Immature natural killer cell (primary cell): ENCODE measurements around the gene BCL2. TPM values are rescaled to one million over a fixed set of nuclear protein-coding genes. Genes with fewer than 3 reads are reported as not detected.
A peak's percentile ranks its signal among the peaks of the same experiment; 100 is the strongest.
"Not testable (repeated sequence)": the region's sequence is repeated elsewhere in the genome, so short reads cannot be mapped to it uniquely, and the experiment has no call there.

Experiments
- DNase-seq, 3 donors: peaks; one replicate each; pipeline ENCODE4 v3.0.0; 2022; ENCODE audit warnings: mixed read lengths in 1 of 3
- H3K27ac Mint-ChIP-seq, 6 donors: one replicate each; pipeline ENCODE4 v1.8.0; 2020; ENCODE audit warnings: mixed read lengths in 6 of 6, mild to moderate bottlenecking in 5 of 6, inconsistent platforms in 4 of 6, moderate library complexity in 3 of 6
- H3K27me3 Mint-ChIP-seq, 3 donors: one replicate each; pipeline ENCODE4 v1.8.0; 2020 to 2021; ENCODE audit warnings: low read depth in 3 of 3, mild to moderate bottlenecking in 3 of 3, mixed read lengths in 3 of 3, moderate library complexity in 3 of 3, inconsistent platforms in 1 of 3
- H3K36me3 Mint-ChIP-seq, 3 donors: one replicate each; pipeline ENCODE4 v1.8.0; 2020; ENCODE audit warnings: mixed read lengths in 3 of 3, inconsistent platforms in 2 of 3, mild to moderate bottlenecking in 2 of 3
- H3K4me1 Mint-ChIP-seq, 2 donors: one replicate each; pipeline ENCODE4 v1.8.0; 2020; ENCODE audit warnings: inconsistent platforms in 2 of 2, mild to moderate bottlenecking in 2 of 2, mixed read lengths in 2 of 2, moderate library complexity in 1 of 2
- H3K4me3 Mint-ChIP-seq, 5 donors: one replicate each; pipeline ENCODE4 v1.8.0; 2020; ENCODE audit warnings: mild to moderate bottlenecking in 5 of 5, mixed read lengths in 5 of 5, inconsistent platforms in 3 of 5, moderate library complexity in 3 of 5
- H3K9me3 Mint-ChIP-seq, 6 donors: one replicate each; pipeline ENCODE4 v1.8.0; 2020; ENCODE audit warnings: mild to moderate bottlenecking in 6 of 6, mixed read lengths in 6 of 6, inconsistent platforms in 4 of 6, moderate library complexity in 3 of 6
- polyA plus RNA-seq, 3 donors: library from polyadenylated mRNA; unstranded; fragments of 300-500 nt; fragmentation: Illumina TruSeq; gene quantifications; one replicate each; pipeline ENCODE4 v1.2.3, GENCODE V29; 2021

Gene BCL2
- polyA plus RNA-seq, 3 donors from 2014 or later = 5.1 to 8.0 (median 5.7) TPM

GRCh38 chr18:63208676-63209075, 110.9 kb downstream of the BCL2 start:
- no peak overlapping the region for H3K4me3 Mint-ChIP-seq
- peaks cover 0 to 7% (median 0%) of the 10 kb centered on the region in 3 donors for H3K36me3 Mint-ChIP-seq
- no peaks in the 10 kb centered on the region for H3K9me3 Mint-ChIP-seq
- H3K27me3 Mint-ChIP-seq = peaks cover 0 to 3% (median 0%) of the 10 kb centered on the region in 3 donors
- H3K4me1 Mint-ChIP-seq = peaks cover 93 to 95% of the 10 kb centered on the region in 2 donors
- peak overlapping the region in 3 of 6 donors; percentile 32 to 74 (median 62) for H3K27ac Mint-ChIP-seq
- no peak for DNase-seq

GRCh38 chr18:63207835-63208234, 111.7 kb downstream of the BCL2 start:
- Mint-ChIP-seq H3K9me3 (no peaks in the 10 kb centered on the region), H3K36me3 (peaks cover 0 to 7% (median 0%) of the 10 kb centered on the region in 3 donors), H3K4me3 (peak overlapping the region in 1 of 5 donors; percentile 76), H3K27ac (peak overlapping the region in 3 of 6 donors; percentile 5 to 45 (median 42)), H3K27me3 (peaks cover 0 to 3% (median 0%) of the 10 kb centered on the region in 3 donors), H3K4me1 (peaks cover 92 to 93% of the 10 kb centered on the region in 2 donors)
- no peak for DNase-seq

GRCh38 chr18:63207143-63207790, 112.3 kb downstream of the BCL2 start:
- Mint-ChIP-seq H3K9me3 (no peaks in the 10 kb centered on the region), H3K4me3 (peak overlapping the region; percentile 5 to 84 (median 73)), H3K27ac (peak overlapping the region; percentile 36 to 91 (median 70)), H3K27me3 (peaks cover 0 to 2% (median 0%) of the 10 kb centered on the region in 3 donors), H3K36me3 (peaks cover 0 to 7% (median 0%) of the 10 kb centered on the region in 3 donors), H3K4me1 (peaks cover 92 to 93% of the 10 kb centered on the region in 2 donors)
- no peak for DNase-seq

- H3K27ac Mint-ChIP-seq = peak overlapping the region; percentile 65 to 91 (median 84)
- no peaks in the 10 kb centered on the region for H3K27me3 Mint-ChIP-seq
- H3K4me1 Mint-ChIP-seq = peaks cover 87% of the 10 kb centered on the region in 2 donors
- H3K9me3 Mint-ChIP-seq = no peaks in the 10 kb centered on the region
- H3K36me3 Mint-ChIP-seq = peaks cover 0 to 7% (median 0%) of the 10 kb centered on the region in 3 donors
- DNase-seq = no peak
- H3K4me3 Mint-ChIP-seq = peak overlapping the region; percentile 61 to 84 (median 75)
Observed at GRCh38 chr18:63206433-63207142, 113.0 kb downstream of the BCL2 start.

GRCh38 chr18:63205791-63206252, 113.7 kb downstream of the BCL2 start:
- no peak for DNase-seq
- peak overlapping the region; percentile 65 to 91 (median 84) for H3K27ac Mint-ChIP-seq
- H3K4me3 Mint-ChIP-seq = peak overlapping the region; percentile 61 to 84 (median 75)

GRCh38 chr18:63203497-63203896, 116.1 kb downstream of the BCL2 start:
- H3K4me1 Mint-ChIP-seq = peaks cover 63 to 69% of the 10 kb centered on the region in 2 donors
- H3K4me3 Mint-ChIP-seq = no peak overlapping the region
- H3K9me3 Mint-ChIP-seq = no peaks in the 10 kb centered on the region
- H3K27ac Mint-ChIP-seq = peak overlapping the region in 3 of 6 donors; percentile 7 to 86 (median 7)
- peaks cover 0 to 7% (median 0%) of the 10 kb centered on the region in 3 donors for H3K36me3 Mint-ChIP-seq
- DNase-seq = no peak
- H3K27me3 Mint-ChIP-seq = no peaks in the 10 kb centered on the region

More at GRCh38 chr18:63205791-63206252, 113.7 kb downstream of the BCL2 start:
- H3K27me3 Mint-ChIP-seq = no peaks in the 10 kb centered on the region
- peaks cover 79 to 88% of the 10 kb centered on the region in 2 donors for H3K4me1 Mint-ChIP-seq
- no peaks in the 10 kb centered on the region for H3K9me3 Mint-ChIP-seq
- H3K36me3 Mint-ChIP-seq = peaks cover 0 to 7% (median 0%) of the 10 kb centered on the region in 3 donors

- H3K36me3 Mint-ChIP-seq = peaks cover 0 to 7% (median 0%) of the 10 kb centered on the region in 3 donors
- H3K27ac Mint-ChIP-seq = peak overlapping the region in 4 of 6 donors; percentile 12 to 31 (median 24)
- H3K9me3 Mint-ChIP-seq = no peaks in the 10 kb centered on the region
- H3K4me3 Mint-ChIP-seq = no peak overlapping the region
- peaks cover 56 to 63% of the 10 kb centered on the region in 2 donors for H3K4me1 Mint-ChIP-seq
- no peaks in the 10 kb centered on the region for H3K27me3 Mint-ChIP-seq
- no peak for DNase-seq
Observed at GRCh38 chr18:63202828-63203227, 116.7 kb downstream of the BCL2 start.

GRCh38 chr18:63201456-63201855, 118.1 kb downstream of the BCL2 start:
- not testable (repeated sequence) for H3K9me3 Mint-ChIP-seq, DNase-seq, H3K27ac Mint-ChIP-seq, H3K4me3 Mint-ChIP-seq, H3K27me3 Mint-ChIP-seq, H3K36me3 Mint-ChIP-seq
- peaks cover 42 to 50% of the 10 kb centered on the region in 2 donors for H3K4me1 Mint-ChIP-seq

- H3K27me3 Mint-ChIP-seq = no peaks in the 10 kb centered on the region
- H3K9me3 Mint-ChIP-seq = no peaks in the 10 kb centered on the region
- DNase-seq = peak; percentile 25 to 49 (median 42)
- H3K4me3 Mint-ChIP-seq = no peak overlapping the region
- no peak overlapping the region for H3K27ac Mint-ChIP-seq
- H3K4me1 Mint-ChIP-seq = peaks cover 26 to 38% of the 10 kb centered on the region in 2 donors
- H3K36me3 Mint-ChIP-seq = no peaks in the 10 kb centered on the region
Observed at GRCh38 chr18:63199743-63200241, 119.8 kb downstream of the BCL2 start.

GRCh38 chr18:63198868-63199742, 120.5 kb downstream of the BCL2 start:
- Mint-ChIP-seq H3K36me3 (no peaks in the 10 kb centered on the region), H3K4me1 (peaks cover 19 to 31% of the 10 kb centered on the region in 2 donors), H3K27ac (no peak overlapping the region), H3K27me3 (no peaks in the 10 kb centered on the region), H3K4me3 (no peak overlapping the region), H3K9me3 (no peaks in the 10 kb centered on the region)
- DNase-seq = no peak

GRCh38 chr18:63198098-63198760, 121.3 kb downstream of the BCL2 start:
- Mint-ChIP-seq H3K36me3 (no peaks in the 10 kb centered on the region), H3K27me3 (no peaks in the 10 kb centered on the region), H3K27ac (no peak overlapping the region), H3K4me1 (peaks cover 19 to 29% of the 10 kb centered on the region in 2 donors), H3K9me3 (no peaks in the 10 kb centered on the region), H3K4me3 (no peak overlapping the region)
- DNase-seq = no peak

- no peak for DNase-seq
- Mint-ChIP-seq H3K27ac (no peak overlapping the region), H3K4me3 (no peak overlapping the region), H3K36me3 (no peaks in the 10 kb centered on the region), H3K27me3 (no peaks in the 10 kb centered on the region), H3K9me3 (no peaks in the 10 kb centered on the region), H3K4me1 (peaks cover 20 to 30% of the 10 kb centered on the region in 2 donors)
Observed at GRCh38 chr18:63197246-63197869, 122.2 kb downstream of the BCL2 start.
